HL-60 (cell line): ENCODE data around the gene PODNL1.

ENCODE experiments used
- CTCF ChIP-seq: IDR thresholded peaks from one replicate; pipeline ENCODE4 v1.5.1; 2011; ENCODE audit warnings: low read length, control low read depth, inconsistent platforms; ENCODE audit not compliant: insufficient read depth
- GABPA ChIP-seq: IDR thresholded peaks from 2 replicates; pipeline ENCODE4 v1.6.1; 2012; ENCODE audit warnings: low read depth
- POLR2AphosphoS5 ChIP-seq: IDR thresholded peaks from 2 replicates; pipeline ENCODE4 v1.6.1; 2012; ENCODE audit warnings: low read depth
- REST ChIP-seq: IDR thresholded peaks from 2 replicates; pipeline ENCODE4 v1.6.1; 2012; ENCODE audit warnings: low read depth; ENCODE audit not compliant: insufficient replicate concordance
- SPI1 ChIP-seq: IDR thresholded peaks from 2 replicates; pipeline ENCODE4 v1.6.1; 2012; ENCODE audit warnings: low read depth, mild to moderate bottlenecking, borderline replicate concordance

GRCh38 chr19:13975870-13976269, 37.7 kb upstream of the PODNL1 start:
- TF ChIP-seq CTCF (no peak), REST (no peak), POLR2AphosphoS5 (no peak), GABPA (no peak), SPI1 (no peak)
